Uterus (tissue), 4 donors: ENCODE results near the gene FAM47E. TPM values are rescaled to one million over a fixed set of nuclear protein-coding genes. Genes with fewer than 3 reads are reported as not detected.

Experiments used
- DNase-seq, 2 donors: peaks; one replicate each; pipeline ENCODE4 v3.0.0-alpha.2; 2019 to 2020
- H3K27ac ChIP-seq, 2 donors: fragments of 200-600 bp; sonication (generic); 1 replicate in 1 of 2; 2 replicates in 1 of 2; pipeline ENCODE4 v1.5.1; 2016 to 2018
- H3K27me3 ChIP-seq, 2 donors: fragments of 200-600 bp; sonication (generic); one replicate each; pipeline ENCODE4 v1.5.1; 2018 to 2019; ENCODE audit warnings: control low read depth in 1 of 2
- H3K36me3 ChIP-seq, 2 donors: fragments of 200-600 bp; sonication (generic); one replicate each; pipeline ENCODE4 v1.5.1; 2019; ENCODE audit warnings: control low read depth in 1 of 2
- H3K4me1 ChIP-seq, 2 donors: fragments of 200-600 bp; sonication (generic); one replicate each; pipeline ENCODE4 v1.5.1; 2018 to 2019; ENCODE audit warnings: control low read depth in 1 of 2
- H3K4me3 ChIP-seq, 2 donors: fragments of 200-600 bp; sonication (generic); 1 replicate in 1 of 2; 2 replicates in 1 of 2; pipeline ENCODE4 v1.5.1; 2018 to 2019; ENCODE audit warnings: mild to moderate bottlenecking in 1 of 2
- H3K9me3 ChIP-seq, 2 donors: fragments of 200-600 bp; sonication (generic); one replicate each; pipeline ENCODE4 v1.5.1; 2019; ENCODE audit warnings: control low read depth in 1 of 2
- CTCF ChIP-seq, 4 experiments: fragments of 200-600 bp in 2 of 4; fragments of 450-650 bp in 2 of 4; sonication (generic) in 2 of 4; IDR thresholded peaks; one replicate each; pipeline ENCODE4 v1.5.1; 2016 to 2019; ENCODE audit warnings: antibody characterized with exemption in 4 of 4, mild to moderate bottlenecking in 2 of 4, moderate library complexity in 1 of 4
- POLR2A ChIP-seq, 2 donors: fragments of 450-650 bp; IDR thresholded peaks; one replicate each; pipeline ENCODE4 v1.6.1; 2016; ENCODE audit warnings: antibody characterized with exemption in 2 of 2, mild to moderate bottlenecking in 1 of 2, moderate library complexity in 1 of 2
- intact Hi-C: fragments of 100-400 bp; cut with DNase I; formaldehyde crosslinking; loops from one replicate; pipeline ENCODE4 v1.15.1; 2023; ENCODE audit warnings: low total_unique reads
- total RNA-seq, 4 donors: library from RNA; depleted of rRNA in 3 of 4; stranded (reverse); fragments of >200 nt in 3 of 4; gene quantifications; one replicate each; pipeline versions ENCODE4 v1.1.0 to v1.2.4, GENCODE V29; 2014 to 2023
- donor health status: DM: yes; HTN: yes; CAD: no.

FAM47E gene
- total RNA-seq, 4 donors from 2014 or later = 0.29 to 1.4 (median 1.2) TPM; not detected in 1

GRCh38 chr4:76309939-76310550 is 58.5 kb downstream of the FAM47E start:
- Histone ChIP-seq H3K4me1 (no peaks in the 10 kb centered on the region), H3K9me3 (no peaks in the 10 kb centered on the region), H3K4me3 (no peak overlapping the region), H3K36me3 (no peaks in the 10 kb centered on the region), H3K27ac (no peak overlapping the region), H3K27me3 (no peaks in the 10 kb centered on the region)
- intact Hi-C loops = no loop called here
- no peak for DNase-seq
- TF ChIP-seq POLR2A (IDR thresholded peaks at IDR 0.05) (no peak), CTCF (IDR thresholded peaks at IDR 0.05) (no peak)

- H3K4me3 ChIP-seq = no peak overlapping the region
- TF ChIP-seq CTCF (IDR thresholded peaks at IDR 0.05) (no peak), POLR2A (IDR thresholded peaks at IDR 0.05) (no peak)
- intact Hi-C loops = no loop called here
These were observed 59.2 kb downstream of the FAM47E start for GRCh38 chr4:76310683-76311082.

GRCh38 chr4:76311896-76312331 is 60.4 kb downstream of the FAM47E start:
- H3K9me3 ChIP-seq = no peaks in the 10 kb centered on the region
- H3K27ac ChIP-seq = no peak overlapping the region
- no peak for TF ChIP-seq CTCF (IDR thresholded peaks at IDR 0.05)
- no peak for TF ChIP-seq POLR2A (IDR thresholded peaks at IDR 0.05)
- no peak for DNase-seq
- H3K4me1 ChIP-seq = no peaks in the 10 kb centered on the region
- intact Hi-C loops = no loop called here
- no peaks in the 10 kb centered on the region for H3K27me3 ChIP-seq
- no peaks in the 10 kb centered on the region for H3K36me3 ChIP-seq
- H3K4me3 ChIP-seq = no peak overlapping the region

More at GRCh38 chr4:76310683-76311082, 59.2 kb downstream of the FAM47E start:
- Histone ChIP-seq H3K27me3 (no peaks in the 10 kb centered on the region), H3K9me3 (no peaks in the 10 kb centered on the region), H3K4me1 (no peaks in the 10 kb centered on the region), H3K36me3 (no peaks in the 10 kb centered on the region), H3K27ac (no peak overlapping the region)
- no peak for DNase-seq

- intact Hi-C loops = no loop called here
These were observed 60.9 kb downstream of the FAM47E start for GRCh38 chr4:76312457-76312856.

More at GRCh38 chr4:76312457-76312856, 60.9 kb downstream of the FAM47E start:
- H3K4me3 ChIP-seq = no peak overlapping the region
- H3K27ac ChIP-seq = no peak overlapping the region
- H3K9me3 ChIP-seq = no peaks in the 10 kb centered on the region
- no peaks in the 10 kb centered on the region for H3K27me3 ChIP-seq
- H3K36me3 ChIP-seq = no peaks in the 10 kb centered on the region
- no peaks in the 10 kb centered on the region for H3K4me1 ChIP-seq
- TF ChIP-seq CTCF (IDR thresholded peaks at IDR 0.05) (no peak), POLR2A (IDR thresholded peaks at IDR 0.05) (no peak)
- DNase-seq = no peak
